IPS DF 4.7 (cell line): Measurements from ENCODE around the gene CIPC.
A peak's percentile ranks its signal among the peaks of the same experiment; 100 is the strongest.

Experiments
- DNase-seq: peaks from one replicate; pipeline ENCODE4 v3.0.0-alpha.2; 2013; ENCODE audit warnings: low spot score; ENCODE audit errors: extremely low read depth

Gene CIPC

DNA sequence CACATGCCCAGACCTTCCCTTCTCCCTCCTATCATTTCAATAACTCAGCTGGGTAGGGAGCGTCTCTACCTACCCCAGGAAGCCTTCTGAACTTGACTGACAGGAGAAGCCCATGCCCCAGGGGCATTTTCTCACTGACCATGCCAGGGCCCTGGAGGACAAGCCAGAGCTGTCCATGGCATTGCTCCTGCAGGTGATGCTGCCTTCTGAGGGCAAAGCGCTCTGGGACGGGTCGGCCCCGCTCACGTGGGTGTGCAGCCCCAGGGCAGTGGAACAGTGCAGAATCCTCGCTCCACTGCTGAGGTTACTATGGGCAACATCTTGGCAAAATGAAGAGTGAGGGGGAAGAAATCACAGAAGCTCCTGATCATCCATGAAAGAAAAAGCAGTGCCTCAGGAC is 28.5 kb upstream of the CIPC start:
- no peak for DNase-seq

DNA sequence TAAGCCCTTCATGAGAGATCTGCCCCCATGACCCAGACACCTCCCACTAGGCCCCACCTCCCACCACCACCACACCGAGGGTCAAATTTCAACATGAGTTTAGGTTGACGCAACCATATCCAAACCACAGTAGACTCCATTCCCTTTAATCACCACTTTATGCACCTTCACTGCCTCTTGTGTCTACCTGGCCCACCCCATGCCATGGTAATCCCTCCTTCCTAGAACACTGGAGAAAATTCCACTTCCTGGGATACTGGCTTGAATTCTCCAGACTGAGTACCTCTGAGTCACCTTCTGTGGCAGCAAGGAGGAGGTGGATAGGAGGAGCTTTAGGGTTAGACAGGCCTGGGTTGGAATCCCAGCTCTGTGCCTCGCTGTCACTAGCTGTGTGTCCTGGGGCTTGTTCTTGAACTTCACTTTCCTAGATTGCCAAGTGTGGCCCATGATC is 26.1 kb upstream of the CIPC start:
- no peak for DNase-seq

DNA sequence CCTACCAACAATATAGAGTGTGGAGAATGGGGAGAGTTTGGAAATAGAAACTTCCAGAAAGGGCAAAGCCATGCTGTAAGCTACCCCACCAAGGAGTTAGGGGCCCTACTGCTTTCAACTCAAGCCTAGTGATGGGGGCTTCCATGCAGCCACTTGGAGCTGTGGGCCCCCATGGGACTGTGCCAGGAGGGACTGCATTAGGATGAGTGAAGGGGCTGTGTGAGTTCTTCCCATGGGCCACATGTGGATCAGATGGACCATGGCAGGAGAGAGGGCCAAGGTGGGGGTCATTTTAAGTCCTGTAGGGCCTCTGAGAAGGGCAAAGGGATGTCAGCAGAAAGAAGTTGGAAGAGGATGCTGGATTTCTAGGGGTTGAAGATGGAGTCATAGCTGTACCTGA is 23.1 kb upstream of the CIPC start:
- no peak for DNase-seq

DNA sequence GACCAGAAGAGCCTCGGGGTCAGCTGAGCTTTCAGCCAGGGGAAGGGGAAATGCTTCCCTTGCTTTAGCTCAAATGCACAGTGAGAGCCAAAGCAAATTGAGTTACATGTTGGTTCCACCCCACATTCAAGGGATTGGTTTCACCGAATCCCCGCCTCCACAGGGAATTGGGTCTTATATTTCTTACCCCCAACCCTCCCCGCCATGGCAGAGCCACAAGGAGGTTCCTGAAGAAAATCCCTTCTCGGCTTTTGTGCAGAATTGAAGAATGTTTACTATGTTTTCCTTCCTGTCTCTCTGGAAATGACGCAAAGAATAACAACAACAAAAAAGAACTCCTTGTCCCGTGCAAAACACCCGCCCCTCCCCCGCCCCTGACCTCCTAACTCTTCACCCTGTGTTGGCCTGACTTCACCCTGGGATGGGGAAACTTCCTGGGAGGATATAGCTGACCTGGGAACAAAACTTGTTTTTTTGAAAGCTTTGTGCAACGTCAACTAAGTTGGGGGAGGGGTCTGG is 21.9 kb upstream of the CIPC start:
- no peak for DNase-seq

DNA sequence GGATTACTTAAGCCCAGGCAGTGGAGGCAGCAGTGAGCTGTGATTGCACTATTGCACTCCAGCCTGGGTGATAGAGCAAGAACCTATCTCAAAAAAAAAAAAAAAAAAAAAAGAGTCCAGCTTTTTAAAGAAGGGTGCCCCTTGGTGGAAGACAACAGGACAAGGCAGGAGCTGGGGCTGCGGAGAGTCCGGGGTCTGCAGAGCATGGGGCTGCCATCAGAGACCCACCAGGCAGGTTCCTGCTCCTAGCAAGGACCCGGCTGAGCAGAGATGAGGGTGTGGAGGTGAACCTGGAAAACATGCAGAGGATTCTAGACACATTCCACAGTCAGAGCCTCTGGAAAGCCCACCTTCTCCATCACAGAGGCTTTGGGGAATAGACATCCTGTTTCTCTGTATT is 21.0 kb upstream of the CIPC start:
- no peak for DNase-seq

DNA sequence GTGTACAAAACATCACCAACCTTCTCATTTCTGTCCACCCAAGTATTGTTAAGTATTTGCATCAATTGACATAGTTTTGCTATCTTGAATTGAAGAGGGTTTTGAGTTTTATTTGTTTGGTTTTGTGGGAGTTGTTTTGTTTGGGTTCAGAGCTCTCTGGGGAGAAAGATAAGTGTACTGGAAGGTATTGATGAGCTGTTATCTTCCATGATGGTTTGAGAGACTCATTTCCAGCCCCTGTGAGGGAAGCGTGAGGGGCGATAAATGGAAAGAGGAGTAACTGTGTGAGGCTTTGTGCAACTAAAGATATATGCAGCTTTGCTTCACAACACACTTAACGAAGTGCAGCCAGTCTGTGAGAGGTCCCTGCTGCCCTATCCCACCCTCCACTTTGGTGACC is 15.7 kb upstream of the CIPC start:
- DNase-seq: no peak

DNA sequence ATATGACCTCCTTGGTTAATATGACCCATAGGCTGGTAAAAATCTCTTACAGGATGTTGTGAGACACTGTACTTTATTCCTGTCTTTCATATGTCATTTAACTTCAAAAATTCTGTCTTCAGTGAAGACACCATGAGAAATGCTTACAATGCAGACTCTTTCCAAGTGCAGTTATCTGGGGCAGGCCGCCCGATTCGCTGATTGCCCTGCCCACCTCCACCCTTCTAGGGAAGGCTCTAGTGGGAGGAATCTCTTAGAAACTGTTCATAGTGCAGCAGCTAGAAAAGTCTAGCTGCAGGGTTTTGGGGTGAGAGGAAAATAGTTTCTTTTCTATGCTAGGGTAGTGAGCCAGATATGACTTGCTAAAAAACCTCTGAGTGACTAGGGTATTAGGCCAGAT is 15.0 kb upstream of the CIPC start:
- no peak for DNase-seq

DNA sequence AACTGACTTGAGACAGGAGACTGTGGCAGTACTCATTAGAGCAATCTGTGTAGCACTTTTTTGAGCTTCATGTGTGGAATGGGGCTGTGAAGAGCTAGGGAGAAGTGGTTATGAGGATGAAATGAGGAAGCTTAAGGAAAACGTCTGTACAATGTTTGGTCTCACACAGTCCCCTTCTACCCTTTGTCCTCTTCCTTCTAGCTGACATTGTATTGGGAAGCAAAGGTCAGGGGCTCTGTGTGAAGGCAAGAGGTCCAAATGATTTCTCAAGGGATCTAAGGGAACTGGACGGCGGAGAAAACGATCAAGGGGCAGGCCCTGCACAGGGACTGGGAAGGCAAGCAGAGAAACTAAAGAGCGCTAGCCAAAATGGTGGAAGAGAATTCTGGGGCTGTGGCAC is 13.1 kb upstream of the CIPC start:
- DNase-seq: no peak

DNA sequence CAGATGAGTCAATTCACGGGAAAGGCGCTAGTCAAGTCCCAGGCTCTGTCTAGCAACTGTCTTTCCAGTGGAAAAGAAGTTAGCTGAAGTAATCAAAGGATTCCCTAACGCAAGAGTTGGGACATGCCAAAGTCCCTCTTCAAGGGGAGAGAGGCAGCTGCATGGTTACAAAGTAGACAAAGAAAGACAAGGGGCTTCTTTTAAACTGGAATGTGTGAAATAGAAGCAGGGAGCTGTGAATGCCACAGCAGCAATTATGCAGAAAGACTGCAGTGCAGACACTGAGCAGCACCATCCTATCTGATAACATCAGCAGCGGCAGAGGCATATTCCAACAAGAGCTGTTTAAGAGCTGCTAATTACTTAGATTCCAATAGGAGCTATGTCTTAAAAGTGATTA is 12.5 kb upstream of the CIPC start:
- DNase-seq: no peak

DNA sequence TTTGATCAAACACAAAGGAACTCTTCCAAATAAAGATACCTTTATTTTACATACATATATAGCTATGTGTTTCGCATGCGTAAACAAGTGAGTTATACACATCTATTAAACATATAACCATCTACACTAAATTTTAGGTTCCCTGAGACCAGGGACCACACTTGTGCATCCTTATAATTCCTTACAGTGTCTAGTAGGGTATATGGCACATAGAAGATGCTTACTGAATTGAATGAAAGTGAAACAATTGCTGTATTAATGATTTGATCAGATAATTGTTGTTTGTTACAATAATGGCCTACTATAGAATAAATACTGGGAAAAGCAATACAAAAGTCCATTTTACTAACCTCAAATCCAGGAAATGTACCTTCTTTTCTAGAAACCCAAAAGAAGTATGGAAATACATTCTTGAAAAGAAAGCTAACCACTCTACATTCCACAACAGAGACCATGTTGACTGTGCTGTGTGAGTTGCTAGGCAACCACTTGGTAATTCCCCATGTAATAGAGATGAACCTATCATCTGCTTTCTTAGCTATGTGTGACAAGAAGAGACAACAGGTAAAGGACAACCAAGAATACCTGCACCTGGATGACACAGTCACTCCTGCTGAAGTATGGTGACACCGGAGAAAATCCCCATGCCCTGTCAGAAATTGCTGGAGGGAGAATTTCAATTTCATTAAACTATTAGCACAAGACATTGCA is 11.9 kb upstream of the CIPC start:
- no peak for DNase-seq

DNA sequence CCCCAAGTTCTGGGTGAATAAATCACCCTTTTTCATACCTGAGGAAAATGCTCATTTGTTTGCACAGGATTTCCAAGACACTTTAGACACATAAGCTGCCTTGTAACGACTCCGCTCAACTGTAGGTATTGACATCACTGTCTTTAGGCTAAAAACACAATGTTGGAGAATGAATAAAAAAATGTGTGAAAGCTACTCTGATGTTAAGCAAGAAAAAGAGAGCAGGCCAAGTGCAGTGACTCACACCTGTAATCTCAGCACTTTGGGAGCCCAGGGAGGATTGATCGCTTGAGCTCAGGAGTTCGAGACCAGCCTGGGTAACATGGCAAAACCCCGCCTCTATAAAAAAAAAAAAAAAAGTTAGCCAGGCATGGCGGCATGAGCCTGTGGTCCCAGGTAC is 11.1 kb upstream of the CIPC start:
- no peak for DNase-seq

DNA sequence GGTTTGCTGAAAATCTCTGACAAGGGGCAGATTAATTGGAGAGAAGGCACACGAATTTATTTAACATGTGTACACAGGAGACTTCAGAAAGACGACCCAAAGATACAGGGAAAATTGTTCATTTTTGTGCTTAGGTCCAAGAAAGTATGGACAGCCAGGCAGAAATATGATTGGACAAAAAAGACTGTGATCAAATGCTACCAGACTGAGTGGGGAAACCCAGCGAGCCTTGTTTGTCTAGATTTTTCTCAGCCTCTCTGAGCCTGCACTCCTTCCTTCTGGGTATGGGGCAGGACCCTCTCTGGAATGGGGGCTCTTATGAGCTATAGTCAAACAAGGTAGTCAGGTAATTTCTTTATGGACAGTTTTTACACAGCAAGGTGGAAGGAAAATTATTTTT is 10.4 kb upstream of the CIPC start:
- DNase-seq: no peak

DNA sequence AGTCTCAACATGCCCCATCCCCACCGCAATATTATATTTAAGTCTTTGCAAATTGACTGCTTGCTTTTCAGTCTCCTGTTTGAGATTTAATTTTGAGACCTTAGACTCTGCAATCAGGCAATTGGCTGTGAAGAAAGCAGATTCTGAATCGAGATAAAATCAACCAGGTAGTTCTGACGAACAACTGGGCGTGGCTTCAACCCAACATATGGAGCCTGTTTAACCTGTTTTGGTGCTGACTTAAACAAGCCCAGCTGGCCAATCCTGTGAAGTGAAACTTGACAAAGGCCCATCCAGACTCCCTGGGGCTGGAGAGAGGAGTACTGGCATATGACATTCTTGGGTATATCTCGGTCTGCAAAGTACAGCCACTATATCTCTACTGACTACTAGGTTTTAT is 9.8 kb upstream of the CIPC start:
- DNase-seq: peak; percentile 96

DNA sequence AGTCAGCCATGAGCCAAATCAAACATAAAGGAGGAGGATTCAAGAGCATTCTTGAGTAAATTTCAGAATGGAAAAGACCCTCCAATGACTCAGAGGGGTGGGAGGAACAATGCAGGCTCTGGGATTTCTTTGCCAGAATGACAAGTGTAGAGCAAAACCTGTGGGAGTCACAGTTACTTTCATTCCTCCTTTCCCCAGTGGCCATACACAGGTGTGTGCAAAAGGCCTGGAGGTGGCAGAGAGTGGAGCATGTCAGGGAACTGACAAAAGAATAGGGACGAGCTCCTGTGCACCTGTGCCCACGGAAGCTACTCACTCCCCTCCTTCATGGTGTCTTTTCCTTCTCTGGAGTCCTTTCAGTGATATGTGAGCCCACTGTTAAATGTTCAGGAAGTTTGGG is 9.4 kb upstream of the CIPC start:
- no peak for DNase-seq

DNA sequence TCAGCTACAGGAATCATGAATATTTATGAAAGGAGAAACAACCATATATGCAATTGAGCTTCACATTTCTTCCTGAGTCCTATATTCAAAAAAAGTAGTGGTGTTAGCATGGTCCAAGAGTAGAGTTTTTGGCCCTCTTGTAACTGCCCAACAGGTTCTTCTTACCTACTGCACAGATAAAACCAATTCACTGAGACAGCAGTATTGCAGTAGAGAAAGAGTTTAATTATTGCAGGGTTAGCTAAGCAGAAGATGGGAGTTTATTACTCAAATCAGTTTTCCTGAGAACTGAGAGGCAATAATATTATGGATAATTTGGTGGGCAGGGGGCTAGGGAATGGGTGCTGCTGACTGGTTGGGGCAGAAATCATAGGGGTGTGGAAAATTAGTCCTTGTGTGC is 6.5 kb upstream of the CIPC start:
- DNase-seq: no peak

DNA sequence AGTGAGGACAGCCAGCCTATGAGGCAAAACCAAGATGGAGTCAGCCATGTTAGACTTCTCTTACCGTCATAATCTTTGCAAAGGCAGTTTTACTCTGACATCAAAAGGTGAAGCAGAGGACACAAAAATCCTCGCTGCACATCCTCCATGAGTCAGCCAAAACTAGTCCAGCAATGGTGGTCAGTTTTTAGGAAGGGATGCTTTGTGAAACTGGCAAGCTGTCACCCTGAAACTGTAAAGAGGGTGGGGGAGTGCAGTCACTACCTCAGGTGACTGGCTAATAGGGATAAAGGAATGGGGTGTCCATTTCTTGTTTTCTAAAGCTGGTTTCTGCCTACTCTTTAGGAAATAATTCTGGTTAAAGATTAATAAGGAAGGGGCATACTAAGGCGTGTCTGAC is 5.4 kb upstream of the CIPC start:
- no peak for DNase-seq

DNA sequence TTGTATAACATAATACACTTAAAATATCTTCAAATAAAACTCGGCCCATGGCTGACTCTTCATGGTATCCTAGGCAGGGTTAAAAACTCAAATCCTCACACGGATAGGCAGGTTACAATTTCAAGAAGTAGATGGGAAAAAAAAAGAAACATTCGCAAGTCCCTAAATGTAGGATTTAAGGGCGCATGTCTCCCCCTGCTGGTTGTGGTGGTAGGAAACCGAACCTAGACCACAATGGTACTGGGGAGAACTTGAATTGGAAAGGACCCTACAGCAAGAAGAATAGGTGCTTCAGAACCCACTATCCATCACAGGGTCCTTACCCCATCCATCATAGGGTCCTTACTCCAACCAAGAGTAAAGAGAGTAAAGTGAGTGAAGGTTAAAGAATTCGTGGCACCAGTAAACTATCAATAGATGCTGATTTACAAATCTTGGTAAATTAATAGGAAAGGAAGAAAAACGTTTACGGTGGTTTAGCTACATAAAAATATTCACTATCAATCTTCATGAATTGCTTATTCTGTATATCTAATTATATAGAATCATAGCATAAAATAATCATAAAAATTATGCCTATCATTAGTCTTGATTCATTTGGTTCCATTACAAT is 3.3 kb upstream of the CIPC start:
- DNase-seq: no peak

DNA sequence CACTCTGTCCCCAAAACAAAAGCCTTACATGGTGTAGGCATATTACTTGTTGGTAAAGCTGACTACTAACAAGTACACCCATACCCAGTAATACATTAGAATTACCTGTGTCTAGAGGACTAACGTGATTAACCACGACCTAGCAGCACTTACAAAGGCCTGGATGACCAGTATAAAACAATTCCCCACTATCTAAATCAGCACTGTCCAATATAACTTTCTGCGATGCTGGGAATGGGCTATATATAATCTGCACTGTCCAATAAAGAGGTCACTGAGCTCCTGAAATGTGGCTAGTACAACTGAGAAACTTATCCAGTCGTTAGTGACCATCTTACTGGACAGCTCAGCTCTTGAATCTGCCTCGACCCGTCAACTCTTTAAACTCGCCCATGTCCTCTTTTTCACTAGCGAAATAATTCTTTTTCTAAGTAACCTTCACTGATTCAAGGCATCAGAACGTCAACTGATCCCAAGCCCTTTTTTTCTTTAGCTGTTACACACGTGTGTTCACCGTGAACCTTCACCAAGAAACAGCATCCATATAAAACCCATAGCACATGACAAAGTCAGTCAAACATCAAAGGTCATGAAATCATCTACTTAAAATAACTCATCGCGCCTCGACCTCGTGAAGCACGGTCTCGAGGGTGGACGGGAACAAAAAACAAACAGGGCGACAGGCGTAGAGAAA is 905 bp upstream of the CIPC start:
- DNase-seq: no peak

DNA sequence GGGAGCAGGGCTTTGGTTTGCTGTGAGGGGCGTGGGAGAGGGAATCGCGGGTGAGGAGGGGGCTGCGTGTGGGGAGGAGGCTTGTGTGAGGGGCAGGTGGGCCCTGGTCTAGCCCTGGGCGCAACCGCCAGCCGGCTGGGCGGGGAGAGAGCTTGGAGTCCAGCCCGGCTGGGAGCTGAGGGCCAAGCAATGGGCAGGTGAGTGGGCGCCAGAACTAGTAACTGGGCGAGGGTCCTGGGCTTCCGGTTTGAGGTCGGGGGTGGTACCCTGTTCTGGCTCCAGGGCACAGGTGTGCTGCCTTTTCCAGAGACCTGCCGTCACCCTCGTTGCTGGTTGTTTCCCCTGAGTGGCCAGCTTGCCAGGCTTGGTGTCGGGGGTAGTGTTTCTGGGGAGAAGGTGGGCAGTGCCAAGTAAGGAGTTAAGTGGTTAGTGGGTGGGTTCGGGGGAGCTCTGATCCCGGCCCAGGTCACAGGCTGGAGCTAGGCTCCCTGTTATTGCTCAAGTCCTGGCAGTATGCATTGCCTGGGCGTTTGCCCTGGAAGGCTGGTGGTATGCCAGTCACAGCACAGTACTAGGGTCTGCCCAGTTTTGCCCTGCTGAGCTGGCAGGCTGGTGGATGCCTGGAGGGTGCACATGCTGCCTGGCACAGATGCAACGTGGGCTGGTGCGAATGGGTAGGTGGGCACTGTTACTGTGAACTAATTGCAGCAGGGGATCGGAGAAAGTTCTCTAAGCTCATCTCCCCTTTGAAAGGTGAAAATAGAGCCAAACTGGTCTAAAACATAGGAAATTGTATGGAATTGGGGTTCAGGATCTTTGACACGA is 683 bp downstream of the CIPC start:
- DNase-seq: no peak

DNA sequence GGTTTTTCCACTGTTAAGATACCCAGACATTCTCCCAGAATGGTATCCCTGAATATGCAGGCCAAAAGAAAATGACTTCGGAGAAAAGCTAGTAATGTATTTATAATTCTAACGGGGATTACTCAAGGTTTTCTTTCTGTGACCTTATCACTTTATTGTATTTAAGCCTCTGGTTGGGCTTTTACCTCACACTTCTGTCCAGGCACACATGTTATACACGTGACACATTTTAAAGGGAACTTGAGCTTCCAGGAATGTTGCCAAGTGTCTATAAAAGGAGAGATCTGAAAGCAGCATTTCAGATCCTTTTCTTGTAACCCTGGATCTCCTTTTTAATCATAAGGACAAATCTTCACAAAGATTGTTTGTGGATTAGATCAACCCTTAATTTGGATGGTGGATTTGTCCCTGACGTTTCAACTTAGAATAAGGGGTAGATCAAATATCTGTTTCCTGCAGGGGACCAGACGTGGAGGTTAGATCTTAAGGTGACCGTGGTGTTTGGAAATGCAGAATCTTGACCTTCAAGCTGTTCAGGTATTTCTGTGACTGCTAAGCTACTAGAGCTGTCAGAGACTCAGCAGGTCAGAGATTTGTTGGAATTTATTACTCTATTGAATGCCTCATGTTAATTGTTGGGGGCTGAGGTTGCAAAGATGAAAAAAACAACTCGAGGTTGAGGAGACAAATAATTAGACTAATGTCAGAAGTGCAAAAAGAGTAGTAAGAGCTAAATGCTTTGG is 1.5 kb downstream of the CIPC start:
- no peak for DNase-seq

DNA sequence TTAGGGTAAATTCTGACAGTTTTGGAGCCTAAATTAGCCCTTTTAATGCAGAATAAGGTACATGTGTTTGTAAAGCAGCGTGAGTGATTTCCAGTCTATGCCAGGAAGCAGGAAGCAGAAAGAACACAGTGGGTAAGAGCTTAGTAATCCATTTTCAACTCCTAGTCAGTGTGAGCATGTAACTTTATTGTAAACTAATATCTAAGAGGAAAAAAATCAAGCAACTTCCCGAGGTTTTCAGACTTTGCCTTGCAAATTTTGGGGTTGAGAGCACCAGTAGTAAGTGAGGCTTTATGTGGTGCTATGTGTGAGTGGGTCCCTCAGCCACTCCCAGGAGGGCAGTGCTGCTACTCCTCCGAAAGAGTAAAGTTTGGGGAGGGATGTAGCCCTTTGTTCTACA is 2.9 kb downstream of the CIPC start:
- DNase-seq: no peak
